Peyer's patch (tissue), 4 donors: Measurements from ENCODE around the gene PTPRE.

ENCODE experiments used
- CTCF ChIP-seq, 6 experiments: fragments of 450-650 bp in 4 of 6; fragments of 200-600 bp in 2 of 6; sonication (generic) in 1 of 6; IDR thresholded peaks; one replicate each; pipeline ENCODE4 v1.5.1; 2017 to 2019; ENCODE audit warnings: antibody characterized with exemption in 6 of 6, mild to moderate bottlenecking in 3 of 6, moderate library complexity in 1 of 6
- POLR2A ChIP-seq, 2 donors: fragments of 450-650 bp; IDR thresholded peaks; one replicate each; pipeline ENCODE4 v1.5.1; 2017; ENCODE audit warnings: antibody characterized with exemption in 2 of 2, mild to moderate bottlenecking in 2 of 2, moderate library complexity in 2 of 2

- TF ChIP-seq CTCF (IDR thresholded peaks at IDR 0.05) (no peak), POLR2A (IDR thresholded peaks at IDR 0.05) (no peak)
These were observed 25.8 kb downstream of the PTPRE start for GRCh38 chr10:127932521-127933270.
